ENCODE measurements around the gene TNIP2.

DNA sequence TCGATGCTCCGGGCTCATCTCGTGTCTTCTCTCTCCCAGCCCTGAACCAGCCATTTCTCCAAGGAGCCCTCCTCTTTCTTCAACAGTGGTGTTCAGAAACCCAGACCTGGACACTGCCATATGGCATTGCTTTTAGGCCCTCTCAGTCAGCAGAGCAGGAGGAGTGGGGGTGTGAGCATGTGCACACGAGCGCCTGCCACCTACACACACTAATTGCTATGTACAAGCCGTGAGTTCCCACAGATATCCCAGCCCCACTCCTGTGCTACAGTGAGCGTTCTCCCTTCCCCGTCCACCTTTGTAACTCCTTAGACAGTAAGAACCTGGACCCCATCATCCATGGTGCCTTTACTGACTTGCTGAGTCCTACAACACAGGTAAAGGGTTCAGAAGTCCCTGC is 53.8 kb downstream of the TNIP2 start:
- TF ChIP-seq CTCF (IDR thresholded peaks at IDR 0.05) (no peak), EP300 (IDR thresholded peaks at IDR 0.05) (no peak), POLR2A (IDR thresholded peaks at IDR 0.05; ENCODE audit: low read depth) (no peak), POLR2AphosphoS5 (IDR thresholded peaks at IDR 0.05) (no peak)

Data from esophagus muscularis mucosa (tissue), 4 donors.